Loucy (cell line): Measurements from ENCODE around the gene PTH2.

Experiments
- CTCF ChIP-seq: fragments of 200-600 bp; sonication (generic); conservative IDR thresholded peaks from 2 replicates; pipeline ENCODE4 v1.5.1; 2014; ENCODE audit warnings: mild to moderate bottlenecking, antibody characterized with exemption, low read length
- EZH2phosphoT487 ChIP-seq: fragments of 200-600 bp; IDR thresholded peaks from 2 replicates; pipeline ENCODE4 v1.6.1; 2018; ENCODE audit warnings: antibody characterized with exemption, mild to moderate bottlenecking, moderate library complexity, borderline replicate concordance

- TF ChIP-seq CTCF (no peak), EZH2phosphoT487 (no peak)
These were observed 9.9 kb downstream of the PTH2 start for GRCh38 chr19:49413348-49413747.
